MG63 (cell line): ENCODE measurements around the gene AHRR. TPM values are rescaled to one million over a fixed set of nuclear protein-coding genes. Genes with fewer than 3 reads are reported as not detected.

Source experiments
- DNase-seq: peaks from one replicate; pipeline ENCODE4 v3.0.0-alpha.2; 2020
- H3K27me3 ChIP-seq: fragments of 250-450 bp; sonication (Bioruptor Pico); 2 replicates; pipeline ENCODE4 v1.5.1; 2020; ENCODE audit warnings: mild to moderate bottlenecking, moderate library complexity
- H3K36me3 ChIP-seq: fragments of 250-450 bp; sonication (Bioruptor Pico); 2 replicates; pipeline ENCODE4 v1.5.1; 2020; ENCODE audit warnings: mild to moderate bottlenecking, moderate library complexity
- H3K4me3 ChIP-seq: fragments of 250-450 bp; sonication (Bioruptor Pico); 2 replicates; pipeline ENCODE4 v1.5.1; 2020; ENCODE audit warnings: mild to moderate bottlenecking, moderate library complexity
- H3K9me3 ChIP-seq: fragments of 250-450 bp; sonication (Bioruptor Pico); 2 replicates; pipeline ENCODE4 v1.5.1; 2020; ENCODE audit warnings: mild to moderate bottlenecking, moderate library complexity
- total RNA-seq: library from RNA; depleted of rRNA; stranded (reverse); fragments of >200 nt; shearing (Covaris generic); gene quantifications from 2 replicates; pipeline ENCODE4 v1.2.3, GENCODE V29; 2014; ENCODE audit warnings: low replicate concordance

Gene AHRR
- total RNA-seq, 1 experiment from 2014 or later: 24.5 TPM

DNA sequence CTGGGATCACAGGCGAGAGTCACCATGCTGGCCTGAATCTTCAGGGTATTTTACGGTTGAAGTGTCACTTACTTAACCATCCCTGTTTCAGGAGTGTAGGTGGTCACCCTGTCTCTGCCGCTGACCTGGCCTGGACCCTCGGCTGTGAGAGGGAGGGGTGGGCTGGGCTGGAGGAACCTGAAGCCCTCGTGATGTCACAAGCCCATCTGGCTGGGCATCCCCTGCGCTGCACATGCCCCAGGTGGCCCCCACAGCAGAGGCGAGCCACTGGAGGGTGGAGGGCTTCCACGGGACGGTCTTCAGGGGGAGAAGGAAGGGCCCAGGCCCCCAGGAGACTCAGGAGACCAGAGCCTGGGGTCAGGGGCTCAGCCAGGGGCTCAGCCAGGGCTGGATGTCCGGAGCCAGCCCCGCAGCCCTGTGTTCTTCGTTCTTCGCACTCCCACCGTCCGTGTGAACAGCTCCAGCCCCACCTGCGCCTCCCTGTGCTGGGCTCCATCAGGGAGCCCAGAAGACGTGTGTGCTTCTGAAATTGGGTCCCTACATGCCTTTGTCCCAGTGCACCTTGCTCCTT lies 7.6 kb upstream of the AHRR start:
- Histone ChIP-seq H3K4me3 (no peak overlapping the region), H3K36me3 (peaks cover 17% of the 10 kb centered on the region), H3K9me3 (no peaks in the 10 kb centered on the region), H3K27me3 (no peaks in the 10 kb centered on the region)
- DNase-seq: no peak

- DNase-seq: no peak
- Histone ChIP-seq H3K36me3 (peaks cover 16% of the 10 kb centered on the region), H3K4me3 (no peak overlapping the region), H3K27me3 (no peaks in the 10 kb centered on the region), H3K9me3 (no peaks in the 10 kb centered on the region)
Observed at GRCh38 chr5:314676-315487, 6.6 kb upstream of the AHRR start.

DNA sequence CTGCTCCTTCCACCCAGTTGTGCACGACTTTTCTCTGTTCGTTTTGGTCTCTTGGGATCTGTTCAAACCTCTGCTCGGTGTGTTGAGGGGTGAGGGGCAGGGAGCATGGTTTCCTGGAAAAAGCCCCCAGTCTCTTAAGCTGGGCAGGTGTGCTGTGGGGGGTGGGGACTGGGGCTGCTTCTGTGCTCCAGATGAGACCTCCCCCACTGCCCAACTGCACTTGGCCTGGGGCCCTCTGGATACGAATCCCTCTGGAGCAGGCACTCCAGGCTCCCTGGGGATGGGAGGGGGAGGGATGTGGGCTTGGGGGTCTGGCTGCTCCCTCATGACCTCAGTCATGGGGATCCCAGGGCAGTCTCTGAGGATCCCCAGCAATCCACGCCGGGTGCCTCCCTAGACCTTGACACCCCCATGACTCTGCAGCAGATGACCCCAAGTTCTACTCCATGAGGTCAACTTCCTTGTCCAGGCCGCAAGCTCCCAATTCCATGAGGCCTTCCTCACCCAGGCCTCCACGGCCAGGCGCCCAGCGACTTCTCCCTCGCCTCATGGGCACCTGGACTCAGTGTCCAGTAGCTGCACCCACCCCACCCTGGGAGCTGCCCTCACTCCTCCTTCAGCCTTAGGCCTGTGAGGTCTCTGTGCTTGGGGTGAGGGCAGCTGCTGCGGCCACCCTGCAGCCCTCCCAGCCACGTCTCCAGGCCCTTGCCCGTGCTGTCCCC lies 5.9 kb upstream of the AHRR start:
- Histone ChIP-seq H3K36me3 (peaks cover 11% of the 10 kb centered on the region), H3K4me3 (no peak overlapping the region), H3K9me3 (no peaks in the 10 kb centered on the region), H3K27me3 (no peaks in the 10 kb centered on the region)
- DNase-seq: no peak

- Histone ChIP-seq H3K4me3 (no peak overlapping the region), H3K36me3 (peaks cover 5% of the 10 kb centered on the region), H3K9me3 (no peaks in the 10 kb centered on the region), H3K27me3 (no peaks in the 10 kb centered on the region)
- DNase-seq: no peak
Observed at GRCh38 chr5:316210-317085, 5.1 kb upstream of the AHRR start.

GRCh38 chr5:317086-317811 lies 4.3 kb upstream of the AHRR start:
- DNase-seq: peak; percentile 78
- Histone ChIP-seq H3K4me3 (no peak overlapping the region), H3K36me3 (peaks cover 5% of the 10 kb centered on the region), H3K27me3 (no peaks in the 10 kb centered on the region), H3K9me3 (no peaks in the 10 kb centered on the region)

DNA sequence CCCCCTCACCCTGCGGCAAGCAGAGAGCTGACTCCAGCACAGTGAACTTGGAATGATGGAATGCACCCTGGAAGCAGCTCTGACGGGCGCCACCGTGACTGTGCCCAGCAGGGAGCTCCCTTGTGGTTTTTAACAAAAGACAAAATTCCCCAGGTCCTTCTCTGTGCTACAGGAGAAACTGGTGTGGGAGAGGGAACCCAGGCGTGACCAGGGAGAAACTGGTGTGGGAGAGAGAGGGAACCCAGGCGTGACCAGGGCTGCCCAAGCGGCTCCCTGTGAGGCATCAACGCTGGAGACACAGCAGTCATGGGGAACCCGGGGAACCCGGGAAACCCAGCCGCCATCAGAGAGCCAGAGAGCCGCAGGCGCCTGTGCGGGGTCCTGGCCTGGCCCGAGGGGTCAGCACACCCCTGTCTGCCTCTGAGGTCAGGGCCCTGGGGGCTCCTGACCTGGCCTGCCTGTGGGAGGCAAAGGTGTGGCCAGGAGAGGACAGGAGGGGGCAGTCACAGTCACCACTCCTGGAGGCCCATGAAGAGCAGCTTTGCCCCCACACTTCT lies 3.1 kb upstream of the AHRR start:
- DNase-seq: peak; percentile 72
- no peaks in the 10 kb centered on the region for H3K27me3 ChIP-seq
- no peak overlapping the region for H3K4me3 ChIP-seq
- no peaks in the 10 kb centered on the region for H3K9me3 ChIP-seq
- peaks cover 14% of the 10 kb centered on the region for H3K36me3 ChIP-seq

GRCh38 chr5:318931-319601 lies 2.4 kb upstream of the AHRR start:
- DNase-seq: no peak
- no peak overlapping the region for H3K4me3 ChIP-seq
- no peaks in the 10 kb centered on the region for H3K27me3 ChIP-seq
- no peaks in the 10 kb centered on the region for H3K9me3 ChIP-seq
- H3K36me3 ChIP-seq: peaks cover 17% of the 10 kb centered on the region

DNA sequence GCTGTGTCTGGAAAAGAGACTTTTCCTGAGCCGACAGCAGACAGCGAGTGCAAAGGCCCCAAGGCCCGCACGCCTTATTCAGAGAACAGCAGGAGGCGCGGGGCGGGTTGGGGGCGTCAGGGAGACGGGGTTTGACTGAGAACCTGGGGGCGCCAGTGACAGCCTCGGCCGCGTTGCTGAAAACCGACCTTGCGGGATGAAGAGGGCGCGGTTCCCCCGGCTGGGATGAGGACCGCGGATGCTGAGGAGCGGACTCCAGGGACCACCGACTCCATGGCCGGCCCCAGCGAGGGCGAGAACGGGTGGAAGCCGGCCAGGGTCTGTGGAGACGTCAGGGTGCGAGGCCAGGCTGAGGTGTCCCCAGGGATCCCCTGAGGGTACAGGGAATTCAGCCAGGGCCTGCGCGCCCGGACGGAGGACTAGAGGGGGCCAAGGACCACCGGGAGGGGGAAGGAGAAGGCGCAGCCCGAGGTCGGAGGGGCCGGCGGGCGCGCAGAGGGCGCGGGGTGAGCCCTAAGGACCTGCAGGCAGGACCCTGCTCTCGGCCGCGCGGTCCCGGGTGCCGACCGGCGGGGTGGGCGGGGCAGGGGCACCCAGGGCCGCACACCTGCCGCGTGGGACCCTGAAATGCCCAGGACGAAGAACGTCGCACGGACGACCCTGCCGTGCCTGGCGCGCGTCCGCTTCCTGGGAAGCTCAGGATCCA lies 837 bp upstream of the AHRR start:
- H3K4me3 ChIP-seq: peak overlapping the region; percentile 77
- H3K36me3 ChIP-seq: peaks cover 24% of the 10 kb centered on the region
- no peak for DNase-seq
- no peaks in the 10 kb centered on the region for H3K9me3 ChIP-seq
- H3K27me3 ChIP-seq: no peaks in the 10 kb centered on the region

GRCh38 chr5:321726-322251 lies 275 bp downstream of the AHRR start:
- peak overlapping the region; percentile 77 for H3K4me3 ChIP-seq
- H3K9me3 ChIP-seq: no peaks in the 10 kb centered on the region
- no peaks in the 10 kb centered on the region for H3K27me3 ChIP-seq
- DNase-seq: no peak
- peaks cover 32% of the 10 kb centered on the region for H3K36me3 ChIP-seq

GRCh38 chr5:322281-322941 lies 897 bp downstream of the AHRR start:
- Histone ChIP-seq H3K9me3 (no peaks in the 10 kb centered on the region), H3K4me3 (peak overlapping the region; percentile 77), H3K36me3 (peaks cover 32% of the 10 kb centered on the region), H3K27me3 (no peaks in the 10 kb centered on the region)
- peak; percentile 81 for DNase-seq

GRCh38 chr5:322942-323879 lies 1.7 kb downstream of the AHRR start:
- peak overlapping the region; percentile 77 for H3K4me3 ChIP-seq
- no peaks in the 10 kb centered on the region for H3K9me3 ChIP-seq
- H3K36me3 ChIP-seq: peaks cover 32% of the 10 kb centered on the region
- DNase-seq: peak; percentile 33
- no peaks in the 10 kb centered on the region for H3K27me3 ChIP-seq

- H3K27me3 ChIP-seq: no peaks in the 10 kb centered on the region
- no peaks in the 10 kb centered on the region for H3K9me3 ChIP-seq
- peaks cover 32% of the 10 kb centered on the region for H3K36me3 ChIP-seq
- no peak for DNase-seq
- H3K4me3 ChIP-seq: no peak overlapping the region
Observed at GRCh38 chr5:324736-325612, 3.5 kb downstream of the AHRR start.
